ENCODE data around the gene TUT4.

- TF ChIP-seq CTCF (IDR thresholded peaks at IDR 0.05) (no peak), EP300 (IDR thresholded peaks at IDR 0.05) (no peak), POLR2A (IDR thresholded peaks at IDR 0.05) (no peak)
Observed at GRCh38 chr1:52473039-52473438, 79.9 kb downstream of the TUT4 start.
